ENCODE measurements around the gene DDX3X. TPM values are rescaled to one million over a fixed set of nuclear protein-coding genes. Genes with fewer than 3 reads are reported as not detected.
A peak's percentile ranks its signal among the peaks of the same experiment; 100 is the strongest.

DDX3X gene
- total RNA-seq, 4 donors from 2014 or later: 161 to 383 (median 228) TPM

DNA sequence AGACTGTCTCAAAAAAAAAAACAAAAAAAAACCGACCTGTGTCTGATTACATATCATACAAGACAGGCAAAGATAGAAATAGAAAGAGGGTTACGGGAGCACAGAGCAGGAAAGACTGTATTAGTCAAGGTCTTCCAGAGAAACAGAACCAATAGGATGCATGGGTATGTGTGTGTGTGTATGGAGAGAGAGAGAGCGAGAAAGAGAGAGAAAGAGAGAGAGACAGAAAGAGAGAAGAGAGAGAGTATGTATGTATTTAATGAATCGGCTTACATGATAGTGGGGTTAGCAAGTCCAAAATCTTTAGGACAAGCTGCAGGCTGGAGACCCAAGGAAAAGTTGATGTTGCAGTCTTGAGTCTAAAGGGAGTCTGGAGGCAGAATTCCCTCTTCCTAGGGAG, 7.5 kb upstream of the DDX3X start:
- no peak for DNase-seq (ENCODE audit: low spot score in 2 of 2)
- no peaks in the 10 kb centered on the region for H3K27me3 ChIP-seq
- no peak overlapping the region for H3K27ac ChIP-seq
- WGBS: 93% methylated on average over 4 of the region's 4 CpGs
- H3K36me3 ChIP-seq: no peaks in the 10 kb centered on the region
- H3K4me1 ChIP-seq: peaks cover 6% of the 10 kb centered on the region
- H3K9me3 ChIP-seq: no peaks in the 10 kb centered on the region
- no peak overlapping the region for H3K4me3 ChIP-seq
- TF ChIP-seq POLR2AphosphoS5 (IDR thresholded peaks at IDR 0.05) (no peak), EP300 (IDR thresholded peaks at IDR 0.05) (no peak), POLR2A (IDR thresholded peaks at IDR 0.05) (no peak)
- TF ChIP-seq, protein P1, sequence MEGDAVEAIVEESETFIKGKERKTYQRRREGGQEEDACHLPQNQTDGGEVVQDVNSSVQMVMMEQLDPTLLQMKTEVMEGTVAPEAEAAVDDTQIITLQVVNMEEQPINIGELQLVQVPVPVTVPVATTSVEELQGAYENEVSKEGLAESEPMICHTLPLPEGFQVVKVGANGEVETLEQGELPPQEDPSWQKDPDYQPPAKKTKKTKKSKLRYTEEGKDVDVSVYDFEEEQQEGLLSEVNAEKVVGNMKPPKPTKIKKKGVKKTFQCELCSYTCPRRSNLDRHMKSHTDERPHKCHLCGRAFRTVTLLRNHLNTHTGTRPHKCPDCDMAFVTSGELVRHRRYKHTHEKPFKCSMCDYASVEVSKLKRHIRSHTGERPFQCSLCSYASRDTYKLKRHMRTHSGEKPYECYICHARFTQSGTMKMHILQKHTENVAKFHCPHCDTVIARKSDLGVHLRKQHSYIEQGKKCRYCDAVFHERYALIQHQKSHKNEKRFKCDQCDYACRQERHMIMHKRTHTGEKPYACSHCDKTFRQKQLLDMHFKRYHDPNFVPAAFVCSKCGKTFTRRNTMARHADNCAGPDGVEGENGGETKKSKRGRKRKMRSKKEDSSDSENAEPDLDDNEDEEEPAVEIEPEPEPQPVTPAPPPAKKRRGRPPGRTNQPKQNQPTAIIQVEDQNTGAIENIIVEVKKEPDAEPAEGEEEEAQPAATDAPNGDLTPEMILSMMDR (IDR thresholded peaks at IDR 0.05): no peak

DNA sequence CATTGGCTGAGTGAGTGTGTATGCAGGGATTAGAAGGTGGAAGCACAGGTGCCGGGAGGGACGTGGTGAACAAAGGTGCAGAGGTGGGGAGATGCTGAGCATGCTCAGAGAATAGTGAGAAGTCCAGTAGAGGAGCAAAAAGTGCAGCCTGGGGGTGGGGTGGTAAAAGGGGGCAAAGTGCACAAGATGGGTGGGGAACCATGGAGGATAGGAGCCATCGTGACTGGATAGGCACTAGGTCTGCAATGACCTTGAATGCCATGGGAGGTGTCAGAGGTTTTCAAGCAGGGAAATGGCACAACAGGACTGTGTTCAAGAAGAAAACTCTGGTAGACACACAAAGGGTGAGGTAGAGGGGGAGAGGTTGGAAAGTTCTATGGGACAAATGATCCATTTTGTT, 6.6 kb upstream of the DDX3X start:
- 99% methylated on average over 3 of the region's 3 CpGs for WGBS
- Histone ChIP-seq H3K27me3 (no peaks in the 10 kb centered on the region), H3K4me3 (no peak overlapping the region), H3K4me1 (peaks cover 9% of the 10 kb centered on the region), H3K9me3 (no peaks in the 10 kb centered on the region), H3K27ac (no peak overlapping the region), H3K36me3 (no peaks in the 10 kb centered on the region)
- TF ChIP-seq EP300 (IDR thresholded peaks at IDR 0.05) (no peak), POLR2AphosphoS5 (IDR thresholded peaks at IDR 0.05) (no peak), POLR2A (IDR thresholded peaks at IDR 0.05) (no peak)
- TF ChIP-seq, protein P1 (IDR thresholded peaks at IDR 0.05): no peak
- no peak for DNase-seq (ENCODE audit: low spot score in 2 of 2)

DNA sequence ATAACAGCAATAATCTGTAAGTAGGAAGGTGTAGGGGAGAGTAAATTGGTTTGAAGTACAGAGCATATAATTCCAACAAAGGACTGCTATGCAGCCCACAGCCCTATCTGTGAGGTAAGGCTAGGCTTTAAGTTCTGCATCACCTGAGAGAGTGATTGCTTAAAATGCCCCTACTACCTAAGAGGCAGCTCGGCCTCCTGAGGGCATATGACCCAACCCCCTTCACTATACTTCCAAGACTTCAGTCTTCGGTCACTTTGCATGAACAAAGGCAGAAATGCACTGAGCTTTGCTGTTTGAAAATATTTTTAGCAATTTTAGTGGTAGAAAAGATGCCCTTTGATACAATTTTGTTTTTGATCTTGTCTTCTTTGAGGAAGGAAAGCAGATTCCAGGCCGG, 4.9 kb upstream of the DDX3X start:
- DNase-seq (ENCODE audit: low spot score in 2 of 2): no peak
- no peaks in the 10 kb centered on the region for H3K27me3 ChIP-seq
- H3K36me3 ChIP-seq: no peaks in the 10 kb centered on the region
- TF ChIP-seq POLR2A (IDR thresholded peaks at IDR 0.05) (no peak), EP300 (IDR thresholded peaks at IDR 0.05) (no peak), POLR2AphosphoS5 (IDR thresholded peaks at IDR 0.05) (no peak)
- TF ChIP-seq, protein P1 (IDR thresholded peaks at IDR 0.05): no peak
- no peak overlapping the region for H3K27ac ChIP-seq
- no peak overlapping the region for H3K4me3 ChIP-seq
- WGBS: 97% methylated on average over 3 of the region's 3 CpGs
- no peaks in the 10 kb centered on the region for H3K9me3 ChIP-seq
- peaks cover 13% of the 10 kb centered on the region for H3K4me1 ChIP-seq

DNA sequence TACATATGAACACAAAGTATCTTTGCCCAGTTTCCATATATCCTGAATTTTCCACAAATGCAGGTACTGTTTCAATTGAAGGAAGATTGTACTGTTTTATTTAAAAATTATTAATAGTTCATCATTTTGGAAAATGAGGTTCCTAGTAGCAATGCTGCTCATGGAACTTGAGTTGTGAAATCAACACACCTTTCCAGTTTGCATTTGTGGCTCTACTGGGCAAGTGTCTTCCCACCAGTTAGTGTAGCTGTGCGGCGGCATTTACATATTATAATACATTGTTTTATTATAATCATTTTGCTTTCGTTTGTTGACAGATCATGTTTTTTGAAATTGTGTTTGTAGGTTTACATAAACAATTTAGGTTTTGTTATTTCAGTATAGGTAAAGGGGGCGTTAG, 2.0 kb upstream of the DDX3X start:
- Histone ChIP-seq H3K27ac (peak overlapping the region; percentile 100), H3K27me3 (no peaks in the 10 kb centered on the region), H3K4me3 (peak overlapping the region; percentile 74), H3K4me1 (peaks cover 13% of the 10 kb centered on the region), H3K9me3 (no peaks in the 10 kb centered on the region), H3K36me3 (no peaks in the 10 kb centered on the region)
- TF ChIP-seq EP300 (IDR thresholded peaks at IDR 0.05) (no peak), POLR2A (IDR thresholded peaks at IDR 0.05) (no peak), POLR2AphosphoS5 (IDR thresholded peaks at IDR 0.05) (no peak)
- TF ChIP-seq, protein P1 (IDR thresholded peaks at IDR 0.05): no peak
- no peak for DNase-seq (ENCODE audit: low spot score in 2 of 2)
- 67% methylated on average over 4 of the region's 4 CpGs for WGBS

DNA sequence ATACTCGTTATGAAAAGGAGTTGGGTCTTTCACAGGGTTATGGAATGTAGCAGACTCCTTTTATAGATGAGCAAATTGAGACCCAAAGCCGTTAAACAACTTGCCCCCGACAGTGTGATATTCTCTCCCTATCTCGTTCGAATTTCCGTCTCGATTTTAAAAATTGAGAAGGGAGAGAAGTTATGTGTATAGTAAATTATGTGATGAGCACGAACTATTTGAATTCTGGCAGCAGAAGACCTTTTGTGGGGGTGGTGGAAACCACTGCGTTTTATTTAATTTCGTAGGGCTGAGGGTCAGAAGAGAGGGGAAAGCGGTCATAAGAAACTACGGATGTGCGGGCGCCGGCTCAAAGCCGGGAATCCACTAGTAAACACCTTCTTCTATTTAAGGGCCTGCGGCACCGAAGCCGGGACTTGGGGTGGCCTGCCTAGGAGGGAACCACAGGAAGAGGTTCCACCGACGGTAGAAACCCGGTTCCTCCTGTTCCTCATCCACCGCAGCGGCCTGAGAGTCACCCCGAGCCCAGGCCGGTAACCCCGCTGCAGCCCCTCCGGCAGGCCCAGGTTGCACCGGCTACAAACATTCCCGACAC, 1.5 kb upstream of the DDX3X start:
- Histone ChIP-seq H3K4me1 (peaks cover 13% of the 10 kb centered on the region), H3K36me3 (no peaks in the 10 kb centered on the region), H3K27me3 (no peaks in the 10 kb centered on the region), H3K4me3 (peak overlapping the region; percentile 74), H3K27ac (peak overlapping the region; percentile 100), H3K9me3 (no peaks in the 10 kb centered on the region)
- WGBS: 12% methylated on average over 19 of the region's 30 CpGs
- DNase-seq (ENCODE audit: low spot score in 2 of 2): no peak
- TF ChIP-seq POLR2AphosphoS5 (IDR thresholded peaks at IDR 0.05): no peak
- TF ChIP-seq POLR2A (IDR thresholded peaks at IDR 0.05): no peak
- TF ChIP-seq, protein P1 (IDR thresholded peaks at IDR 0.05): no peak
- no peak for TF ChIP-seq EP300 (IDR thresholded peaks at IDR 0.05)

Data from suprapubic skin (tissue), 4 donors.